Measurements from ENCODE around the gene FBN1. TPM values are rescaled to one million over a fixed set of nuclear protein-coding genes. Genes with fewer than 3 reads are reported as not detected.

Gene FBN1
- total RNA-seq, 6 experiments from 2014 or later, result 1.7 to 12.0 (median 8.7) TPM

DNA sequence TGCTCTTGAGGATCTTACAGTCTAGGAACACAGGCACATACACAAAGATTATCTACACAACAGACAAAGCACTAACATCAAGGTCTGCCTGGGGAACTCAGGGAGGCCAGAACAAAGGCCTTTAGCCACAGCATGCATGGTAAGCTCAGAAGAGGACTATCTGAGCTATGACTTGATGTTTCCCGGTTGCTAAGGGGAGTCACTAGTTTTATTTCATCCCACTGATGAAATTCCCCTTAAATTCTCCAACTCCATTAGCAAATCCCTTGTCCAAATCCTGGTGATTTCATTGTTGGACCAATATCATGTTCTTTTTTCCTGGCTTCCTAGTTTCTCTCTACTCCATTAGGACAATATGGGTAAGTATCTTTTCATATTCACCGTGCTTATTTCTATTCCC is 23.3 kb downstream of the FBN1 start:
- H3K9me3 ChIP-seq, result no peaks in the 10 kb centered on the region
- H3K36me3 ChIP-seq, result no peaks in the 10 kb centered on the region
- H3K27ac ChIP-seq, result no peak overlapping the region
- ATAC-seq (no peak), DNase-seq (no peak)
- no peak overlapping the region for H3K4me3 ChIP-seq
- intact Hi-C loops (cut with DNase I), result no loop called here
- no peaks in the 10 kb centered on the region for H3K4me1 ChIP-seq
- 80% methylated on average over 2 of the region's 2 CpGs for WGBS (ENCODE audit: insufficient coverage, low coverage, low lambda C conversion rate, missing lambda C conversion rate)
- no peaks in the 10 kb centered on the region for H3K27me3 ChIP-seq
- TF ChIP-seq POLR2A (IDR thresholded peaks at IDR 0.05), result no peak
- TF ChIP-seq, protein P1, sequence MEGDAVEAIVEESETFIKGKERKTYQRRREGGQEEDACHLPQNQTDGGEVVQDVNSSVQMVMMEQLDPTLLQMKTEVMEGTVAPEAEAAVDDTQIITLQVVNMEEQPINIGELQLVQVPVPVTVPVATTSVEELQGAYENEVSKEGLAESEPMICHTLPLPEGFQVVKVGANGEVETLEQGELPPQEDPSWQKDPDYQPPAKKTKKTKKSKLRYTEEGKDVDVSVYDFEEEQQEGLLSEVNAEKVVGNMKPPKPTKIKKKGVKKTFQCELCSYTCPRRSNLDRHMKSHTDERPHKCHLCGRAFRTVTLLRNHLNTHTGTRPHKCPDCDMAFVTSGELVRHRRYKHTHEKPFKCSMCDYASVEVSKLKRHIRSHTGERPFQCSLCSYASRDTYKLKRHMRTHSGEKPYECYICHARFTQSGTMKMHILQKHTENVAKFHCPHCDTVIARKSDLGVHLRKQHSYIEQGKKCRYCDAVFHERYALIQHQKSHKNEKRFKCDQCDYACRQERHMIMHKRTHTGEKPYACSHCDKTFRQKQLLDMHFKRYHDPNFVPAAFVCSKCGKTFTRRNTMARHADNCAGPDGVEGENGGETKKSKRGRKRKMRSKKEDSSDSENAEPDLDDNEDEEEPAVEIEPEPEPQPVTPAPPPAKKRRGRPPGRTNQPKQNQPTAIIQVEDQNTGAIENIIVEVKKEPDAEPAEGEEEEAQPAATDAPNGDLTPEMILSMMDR (IDR thresholded peaks at IDR 0.05), result no peak

DNA sequence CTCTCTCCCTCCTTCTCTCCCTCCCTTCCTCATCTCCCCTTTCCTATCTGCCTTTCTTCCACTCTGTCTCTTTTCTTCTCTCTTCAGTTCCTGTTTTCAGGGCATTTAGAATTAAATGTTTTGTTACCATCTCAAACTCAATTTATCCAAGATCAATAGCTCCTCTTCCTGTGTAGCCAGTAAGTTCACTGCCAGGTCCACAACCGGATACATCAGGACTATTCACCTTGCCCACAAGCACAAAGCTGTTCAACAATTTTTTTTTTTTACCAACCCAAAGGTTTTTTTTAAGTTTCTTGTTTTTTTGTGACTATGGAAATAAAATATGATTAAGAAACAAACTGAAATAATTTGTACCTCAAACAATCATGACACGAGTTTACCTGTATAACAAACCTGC is 26.1 kb downstream of the FBN1 start:
- 55% methylated on average over 2 of the region's 2 CpGs for WGBS (ENCODE audit: insufficient coverage, low coverage, low lambda C conversion rate, missing lambda C conversion rate)
- no peaks in the 10 kb centered on the region for H3K36me3 ChIP-seq
- no peak for TF ChIP-seq POLR2A (IDR thresholded peaks at IDR 0.05)
- TF ChIP-seq, protein P1 (IDR thresholded peaks at IDR 0.05), result no peak
- no peak for DNase-seq
- no peaks in the 10 kb centered on the region for H3K27me3 ChIP-seq
- H3K9me3 ChIP-seq, result no peaks in the 10 kb centered on the region
- intact Hi-C loops (cut with DNase I), result no loop called here
- H3K27ac ChIP-seq, result no peak overlapping the region
- no peak overlapping the region for H3K4me3 ChIP-seq
- ATAC-seq, result no peak
- H3K4me1 ChIP-seq, result no peaks in the 10 kb centered on the region

DNA sequence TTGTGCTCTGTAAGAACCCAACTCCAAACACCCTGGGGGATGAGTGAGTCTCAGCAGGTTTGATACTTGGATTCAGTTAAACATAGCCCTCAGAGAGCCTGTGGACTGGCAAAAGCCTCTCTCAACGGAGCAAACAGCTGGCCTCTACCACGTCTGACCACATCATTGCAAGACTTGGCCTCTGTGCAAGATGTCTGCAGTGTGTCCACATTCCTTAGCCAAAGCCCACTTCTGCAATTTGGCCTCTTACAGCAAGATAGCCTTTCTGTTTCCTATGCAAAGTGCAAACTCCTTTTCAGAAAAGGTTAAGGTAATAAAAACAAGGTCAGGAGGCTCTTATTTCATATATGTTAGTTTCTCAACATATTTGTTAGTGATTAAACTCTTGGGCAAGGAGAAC is 27.9 kb downstream of the FBN1 start:
- TF ChIP-seq, protein P1 (IDR thresholded peaks at IDR 0.05), result no peak
- TF ChIP-seq POLR2A (IDR thresholded peaks at IDR 0.05), result no peak
- H3K27me3 ChIP-seq, result no peaks in the 10 kb centered on the region
- H3K9me3 ChIP-seq, result no peaks in the 10 kb centered on the region
- no peaks in the 10 kb centered on the region for H3K4me1 ChIP-seq
- 31% methylated on average over 2 of the region's 2 CpGs for whole genome bisulfite sequencing (ENCODE audit: insufficient coverage, low coverage, low lambda C conversion rate, missing lambda C conversion rate)
- H3K36me3 ChIP-seq, result no peaks in the 10 kb centered on the region
- ATAC-seq (no peak), DNase-seq (no peak)
- H3K27ac ChIP-seq, result no peak overlapping the region
- intact Hi-C loops (cut with DNase I), result no loop called here
- no peak overlapping the region for H3K4me3 ChIP-seq

DNA sequence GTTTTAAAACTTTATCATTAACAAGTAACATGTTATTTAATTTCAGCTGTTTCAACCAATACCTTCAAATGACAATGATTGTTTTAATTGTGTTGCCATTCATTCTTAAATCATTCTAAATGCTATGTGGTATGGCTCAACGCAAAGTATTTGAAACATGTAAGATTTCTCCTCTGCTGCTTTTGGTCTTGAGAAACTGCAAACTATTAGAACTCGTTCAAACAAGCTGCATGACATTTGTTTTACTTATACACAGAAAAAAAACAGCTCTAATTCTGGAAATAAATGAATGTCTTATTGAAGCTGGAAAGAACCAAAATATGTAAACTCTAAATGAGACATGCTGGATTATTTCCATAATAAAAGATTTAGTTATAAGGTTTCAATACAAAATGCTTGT is 29.3 kb downstream of the FBN1 start:
- WGBS (ENCODE audit: insufficient coverage, low coverage, low lambda C conversion rate, missing lambda C conversion rate), result 52% methylated on average over 2 of the region's 2 CpGs
- Histone ChIP-seq H3K27ac (no peak overlapping the region), H3K4me1 (no peaks in the 10 kb centered on the region), H3K4me3 (no peak overlapping the region), H3K36me3 (no peaks in the 10 kb centered on the region), H3K9me3 (no peaks in the 10 kb centered on the region), H3K27me3 (no peaks in the 10 kb centered on the region)
- ATAC-seq (no peak), DNase-seq (no peak)
- intact Hi-C loops (cut with DNase I), result no loop called here
- TF ChIP-seq POLR2A (IDR thresholded peaks at IDR 0.05), result no peak
- TF ChIP-seq, protein P1 (IDR thresholded peaks at IDR 0.05), result no peak

DNA sequence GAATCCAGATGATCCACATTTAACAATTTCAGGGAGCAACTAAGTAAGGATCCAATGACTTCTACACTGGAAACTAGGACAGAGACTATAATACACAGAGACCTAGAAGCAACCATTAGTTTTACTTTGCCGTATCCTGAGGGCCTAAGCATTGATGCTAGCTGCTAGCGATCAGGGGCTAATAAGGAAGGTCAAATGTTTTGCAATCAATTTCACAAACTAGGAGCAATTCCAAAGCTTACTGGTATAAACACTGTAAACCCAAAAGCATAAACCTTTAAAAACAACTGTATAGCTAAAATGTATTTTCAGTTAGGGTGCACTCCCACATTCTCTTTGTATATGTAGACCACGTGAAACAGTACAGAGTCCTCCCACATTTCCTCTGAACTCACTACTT is 31.5 kb downstream of the FBN1 start:
- Histone ChIP-seq H3K9me3 (no peaks in the 10 kb centered on the region), H3K4me1 (no peaks in the 10 kb centered on the region), H3K27me3 (no peaks in the 10 kb centered on the region), H3K27ac (no peak overlapping the region), H3K36me3 (no peaks in the 10 kb centered on the region), H3K4me3 (no peak overlapping the region)
- 71% methylated on average over 3 of the region's 3 CpGs for WGBS (ENCODE audit: insufficient coverage, low coverage, low lambda C conversion rate, missing lambda C conversion rate)
- no peak for TF ChIP-seq POLR2A (IDR thresholded peaks at IDR 0.05)
- TF ChIP-seq, protein P1 (IDR thresholded peaks at IDR 0.05), result no peak
- no peak for ATAC-seq
- intact Hi-C loops (cut with DNase I), result no loop called here
- DNase-seq, result no peak
